H1 (cell line): Measurements from ENCODE around the gene SEPTIN2. TPM values are rescaled to one million over a fixed set of nuclear protein-coding genes. Genes with fewer than 3 reads are reported as not detected.

Experiments
- CTCF ChIA-PET: fragments of 300-600 bp; sonication (Branson Sonifier 250); formaldehyde crosslinking; loops from one replicate; lab custom pipeline; 2021; ENCODE audit not compliant: partially characterized antibody; lab: Charles Lee
- POLR2A ChIA-PET: fragments of 300-600 bp; sonication (Branson Sonifier 250); formaldehyde crosslinking; loops from one replicate; lab custom pipeline; 2021; ENCODE audit warnings: inconsistent platforms; ENCODE audit not compliant: partially characterized antibody; lab: Charles Lee
- DNase-seq, 2 experiments: peaks; one replicate each; pipeline versions ENCODE4 v3.0.0 to v3.0.0-alpha.2; 2010 to 2022; ENCODE audit warnings: low spot score in 2 of 2, low read depth in 1 of 2, mixed read lengths in 1 of 2
- FAIRE-seq: peaks from 2 replicates; lab custom pipeline; 2011; peaks lifted over from hg19 to GRCh38; lab: Jason Lieb, UNC
- H2AFZ ChIP-seq: 2 replicates; pipeline ENCODE4 v1.8.1; 2012; ENCODE audit warnings: low read length, inconsistent platforms
- H2AK5ac ChIP-seq: 2 replicates; pipeline ENCODE4 v1.6.1; 2013; ENCODE audit warnings: low read depth, low read length
- H2BK120ac ChIP-seq: replicated peaks from 2 replicates; pipeline ENCODE3; 2013; ENCODE audit warnings: low read depth, low read length, inconsistent platforms
- H2BK12ac ChIP-seq: 2 replicates; pipeline ENCODE4 v1.6.1; 2013; ENCODE audit warnings: low read depth, low read length
- H2BK15ac ChIP-seq: 2 replicates; pipeline ENCODE4 v1.6.1; 2013; ENCODE audit warnings: low read length
- H2BK20ac ChIP-seq: 2 replicates; pipeline ENCODE4 v1.6.1; 2013; ENCODE audit warnings: low read length
- H2BK5ac ChIP-seq: 2 replicates; pipeline ENCODE4 v1.6.1; 2013; ENCODE audit warnings: low read depth, low read length
- H3K14ac ChIP-seq: 2 replicates; pipeline ENCODE4 v1.6.1; 2013; ENCODE audit warnings: inconsistent platforms; ENCODE audit not compliant: insufficient read length
- H3K18ac ChIP-seq: 2 replicates; pipeline ENCODE4 v1.6.1; 2013; ENCODE audit warnings: low read length; ENCODE audit errors: extremely low read depth
- H3K23ac ChIP-seq: 2 replicates; pipeline ENCODE4 v1.6.1; 2013; ENCODE audit warnings: inconsistent platforms; ENCODE audit not compliant: insufficient read length
- H3K23me2 ChIP-seq: 2 replicates; pipeline ENCODE4 v1.6.1; 2013; ENCODE audit warnings: low read depth, low read length
- H3K27ac ChIP-seq: 2 replicates; pipeline ENCODE4 v1.6.1; 2011; ENCODE audit warnings: low read depth, low read length, inconsistent platforms
- H3K27me3 ChIP-seq, 4 experiments: replicated peaks in 1 of 4; 1 replicate in 1 of 4; 2 replicates in 3 of 4; pipeline versions ENCODE4 v1.6.1 to v1.8.1; 2011 to 2013; ENCODE audit warnings: low read length in 3 of 4, mild to moderate bottlenecking in 3 of 4, inconsistent platforms in 2 of 4, mixed read lengths in 2 of 4, moderate library complexity in 1 of 4; ENCODE audit not compliant: control insufficient read depth in 3 of 4, insufficient read depth in 3 of 4; ENCODE audit errors: extremely low read depth in 1 of 4
- H3K36me3 ChIP-seq, 4 experiments: 2 replicates each; pipeline versions ENCODE4 v1.6.1 to v1.8.1; 2011 to 2013; ENCODE audit warnings: mild to moderate bottlenecking in 4 of 4, low read length in 3 of 4, moderate library complexity in 2 of 4, control low read depth in 1 of 4, inconsistent platforms in 1 of 4; ENCODE audit not compliant: insufficient read depth in 4 of 4, control insufficient read depth in 2 of 4
- H3K4ac ChIP-seq: replicated peaks from 2 replicates; pipeline ENCODE3; 2013; ENCODE audit warnings: low read length, low read depth, mixed read lengths, inconsistent platforms; ENCODE audit not compliant: insufficient read length
- H3K4me1 ChIP-seq, 4 experiments: replicated peaks in 1 of 4; 1 replicate in 1 of 4; 2 replicates in 3 of 4; pipeline versions ENCODE4 v1.6.1 to v1.8.1; 2011 to 2013; ENCODE audit warnings: low read length in 3 of 4, inconsistent platforms in 2 of 4, mixed read lengths in 1 of 4; ENCODE audit not compliant: insufficient read depth in 4 of 4, control insufficient read depth in 3 of 4
- H3K4me2 ChIP-seq, 2 experiments: 2 replicates each; pipeline versions ENCODE4 v1.6.1 to v1.8.1; 2011 to 2013; ENCODE audit warnings: low read depth in 2 of 2, low read length in 2 of 2, control low read depth in 1 of 2, inconsistent platforms in 1 of 2, mild to moderate bottlenecking in 1 of 2; ENCODE audit not compliant: insufficient read depth in 1 of 2
- H3K4me3 ChIP-seq, 4 experiments: fragments of 200-600, 300-600 bp in 1 of 4; sonication (generic), shearing (Covaris generic), sonication (Bioruptor Twin) in 1 of 4; 2 replicates each; pipeline versions ENCODE4 v1.5.1 to v1.8.1; 2011 to 2016; ENCODE audit warnings: low read length in 4 of 4, low read depth in 3 of 4, control low read depth in 2 of 4, inconsistent platforms in 2 of 4, mild to moderate bottlenecking in 2 of 4, mixed read lengths in 1 of 4, moderate library complexity in 1 of 4; ENCODE audit not compliant: insufficient read depth in 2 of 4; ENCODE audit errors: extremely low read depth in 1 of 4
- H3K56ac ChIP-seq: replicated peaks from 2 replicates; pipeline ENCODE3; 2013; ENCODE audit warnings: low read depth, mild to moderate bottlenecking, mixed read lengths, low read length, inconsistent platforms; ENCODE audit not compliant: insufficient read length
- H3K79me1 ChIP-seq: 2 replicates; pipeline ENCODE4 v1.6.1; 2013; ENCODE audit warnings: low read depth, low read length, control low read depth
- H3K79me2 ChIP-seq, 2 experiments: 2 replicates each; pipeline versions ENCODE4 v1.6.1 to v1.8.1; 2012 to 2013; ENCODE audit warnings: low read length in 2 of 2, mild to moderate bottlenecking in 2 of 2, inconsistent platforms in 1 of 2; ENCODE audit not compliant: insufficient read depth in 2 of 2, control insufficient read depth in 1 of 2
- H3K9ac ChIP-seq, 4 experiments: replicated peaks in 1 of 4; 1 replicate in 1 of 4; 2 replicates in 3 of 4; pipeline versions ENCODE4 v1.6.1 to v1.8.1; 2011 to 2013; ENCODE audit warnings: low read depth in 3 of 4, low read length in 3 of 4, control low read depth in 2 of 4, mild to moderate bottlenecking in 2 of 4, moderate library complexity in 2 of 4, inconsistent platforms in 1 of 4; ENCODE audit errors: extremely low read depth in 1 of 4
- H3K9me3 ChIP-seq, 2 experiments: 2 replicates each; pipeline versions ENCODE4 v1.6.1 to v1.8.1; 2012 to 2013; ENCODE audit warnings: mild to moderate bottlenecking in 2 of 2, moderate library complexity in 2 of 2, control low read depth in 1 of 2, inconsistent platforms in 1 of 2, low read depth in 1 of 2, low read length in 1 of 2, mixed read lengths in 1 of 2; ENCODE audit not compliant: insufficient read depth in 2 of 2
- H4K20me1 ChIP-seq, 2 experiments: replicated peaks in 1 of 2; 2 replicates each; pipeline versions ENCODE3 to v1.8.1; 2011 to 2013; ENCODE audit warnings: inconsistent platforms in 2 of 2, low read length in 2 of 2, mild to moderate bottlenecking in 1 of 2; ENCODE audit not compliant: insufficient read depth in 2 of 2, control insufficient read depth in 1 of 2
- H4K5ac ChIP-seq: 2 replicates; pipeline ENCODE4 v1.6.1; 2013; ENCODE audit warnings: low read length, low read depth, mixed read lengths, inconsistent platforms; ENCODE audit not compliant: insufficient read length
- H4K8ac ChIP-seq: 2 replicates; pipeline ENCODE4 v1.8.0; 2013; ENCODE audit warnings: mild to moderate bottlenecking, moderate library complexity, low read length, inconsistent platforms; ENCODE audit not compliant: insufficient read depth; ENCODE audit errors: extremely low read depth
- H4K91ac ChIP-seq: replicated peaks from 2 replicates; pipeline ENCODE3; 2013; ENCODE audit warnings: low read length, mixed read lengths, inconsistent platforms; ENCODE audit not compliant: insufficient read length
- CEBPB ChIP-seq: IDR thresholded peaks from 2 replicates; pipeline ENCODE4 v1.6.1; 2012; ENCODE audit warnings: low read depth, low read length
- EZH2 ChIP-seq: fragments of 200-600 bp; sonication (generic); IDR thresholded peaks from 2 replicates; pipeline ENCODE4 v1.7.1; 2012; ENCODE audit warnings: low read depth, mild to moderate bottlenecking, moderate library complexity, low read length, inconsistent platforms; ENCODE audit not compliant: severe bottlenecking
- GTF2F1 ChIP-seq: IDR thresholded peaks from 2 replicates; pipeline ENCODE4 v1.6.1; 2012; ENCODE audit warnings: low read depth, low read length, improper control_type of control experiment, borderline replicate concordance
- HDAC2 ChIP-seq, 2 experiments: fragments of 300-600 bp in 1 of 2; sonication (generic) in 1 of 2; IDR thresholded peaks; 2 replicates each; pipeline ENCODE4 v1.6.1; 2011 to 2012; ENCODE audit warnings: low read depth in 2 of 2, low read length in 2 of 2, mild to moderate bottlenecking in 2 of 2, moderate library complexity in 2 of 2, borderline replicate concordance in 1 of 2, inconsistent platforms in 1 of 2
- HDAC6 ChIP-seq: IDR thresholded peaks from one replicate; pipeline ENCODE4 v1.7.1; 2012; ENCODE audit warnings: low read depth, mild to moderate bottlenecking, inconsistent platforms, low read length, moderate library complexity
- NANOG ChIP-seq: IDR thresholded peaks from 2 replicates; pipeline ENCODE4 v1.6.1; 2011; ENCODE audit warnings: low read length, low read depth, mild to moderate bottlenecking, inconsistent platforms; ENCODE audit not compliant: insufficient read depth, poor library complexity, severe bottlenecking
- RNF2 ChIP-seq: fragments of 200-900, 300-1000 bp; sonication (generic); IDR thresholded peaks from 2 replicates; pipeline ENCODE4 v1.7.1; 2016; ENCODE audit warnings: borderline replicate concordance, low read depth, mild to moderate bottlenecking, antibody characterized with exemption, low read length; ENCODE audit not compliant: poor library complexity, severe bottlenecking; ENCODE audit errors: missing control alignments
- SUZ12 ChIP-seq: fragments of 200-600 bp; sonication (generic); IDR thresholded peaks from 2 replicates; pipeline ENCODE4 v1.6.1; 2012; ENCODE audit warnings: mild to moderate bottlenecking, inconsistent platforms, low read length, moderate library complexity, mixed read lengths
- TAF7 ChIP-seq: optimal IDR thresholded peaks from 2 replicates; pipeline ENCODE3; 2011; ENCODE audit warnings: low read depth, mild to moderate bottlenecking, inconsistent platforms, low read length, moderate library complexity, borderline replicate concordance
- TCF12 ChIP-seq: IDR thresholded peaks from 2 replicates; pipeline ENCODE4 v1.6.1; 2011; ENCODE audit warnings: low read depth, mild to moderate bottlenecking, low read length
- WGBS, 2 experiments: shearing (Covaris generic) in 1 of 2; methylation state at CpG; one replicate each; pipeline versions ENCODE4 v1.1.6 to v1.1.7; 2013 to 2015; ENCODE audit warnings: low lambda C conversion rate in 2 of 2, mixed read lengths in 2 of 2, inconsistent platforms in 1 of 2, low coverage in 1 of 2, missing lambda C conversion rate in 1 of 2; ENCODE audit not compliant: insufficient replicate concordance in 2 of 2, insufficient coverage in 1 of 2, insufficient read length in 1 of 2; ENCODE audit errors: extremely low coverage in 1 of 2, missing lambda C conversion rate in 1 of 2; 5-methylcytosine and 5-hydroxymethylcytosine counted together
- polyA plus RNA-seq, 7 experiments: library from polyadenylated mRNA; depleted of rRNA in 3 of 7; stranded (reverse) in 5 of 7; unstranded in 2 of 7; fragments of >200 nt in 5 of 7; fragments of 200-250 nt in 2 of 7; gene quantifications; 1 replicate in 5 of 7; 2 replicates in 1 of 7; 4 replicates in 1 of 7; pipeline versions ENCODE4 v1.2.1 to v1.2.3, GENCODE V29; 2011 to 2013; ENCODE audit warnings: missing spikeins in 2 of 7, mixed read lengths in 2 of 7
- total RNA-seq: library from RNA; stranded (reverse); fragmentation: NEBNext Ultra II Directional; extraction: Animal tissue kit (Norgen Biotek cat#: 25700); gene quantifications from 2 replicates; pipeline ENCODE4 v1.2.1, GENCODE V29; 2021

Gene SEPTIN2
- total and polyA plus RNA-seq, 2 of the 8 experiments (the other 6 are each of a cell fraction or from before 2014, with no cell fraction given): 392 to 650 TPM

- H4K20me1 ChIP-seq: peaks cover 4 to 10% of the 10 kb centered on the region in 2 experiments
- peaks cover 0 to 2% (median 0%) of the 10 kb centered on the region in 4 experiments; a peak in 2 of 7 replicates for H3K4me1 ChIP-seq
- H4K8ac ChIP-seq: no peak overlapping the region
- H2BK15ac ChIP-seq: no peak overlapping the region
- no peak overlapping the region for H3K4me2 ChIP-seq
- H3K14ac ChIP-seq: no peak overlapping the region
- H3K4ac ChIP-seq: no peak overlapping the region
- peaks cover 7 to 81% of the 10 kb centered on the region in 2 experiments for H3K79me2 ChIP-seq
- H2BK12ac ChIP-seq: no peak overlapping the region
- no peak overlapping the region for H3K4me3 ChIP-seq
- no peaks in the 10 kb centered on the region for H3K23me2 ChIP-seq
- DNase-seq (no peak), FAIRE-seq (no peak)
- H4K5ac ChIP-seq: no peak overlapping the region
- no peak overlapping the region for H4K91ac ChIP-seq
- H3K36me3 ChIP-seq: no peaks in the 10 kb centered on the region; a peak in 1 of 8 replicates
- no peaks in the 10 kb centered on the region for H3K9me3 ChIP-seq
- ChIA-PET POLR2A (no interaction called here), CTCF (interaction anchor here (1.2 kb wide), 1 partner anchor 98 kb away, joined by 4 read pairs; no protein-coding TSS in a partner anchor)
- H2BK120ac ChIP-seq: no peak overlapping the region
- H2BK5ac ChIP-seq: no peak overlapping the region
- 86% methylated on average over 1 of the region's 1 CpG; no CpG with 5 or more reads in 1 of the 2 experiments for WGBS, 2 experiments
- no peak overlapping the region for H3K56ac ChIP-seq
- no peak overlapping the region for H3K23ac ChIP-seq
- H2BK20ac ChIP-seq: no peak overlapping the region
- no peaks in the 10 kb centered on the region for H3K27me3 ChIP-seq
- no peak overlapping the region for H2AK5ac ChIP-seq
- no peak overlapping the region for H2AFZ ChIP-seq
- no peak overlapping the region for H3K27ac ChIP-seq
- H3K79me1 ChIP-seq: peaks cover 16% of the 10 kb centered on the region
- no peak overlapping the region for H3K18ac ChIP-seq
- no peak overlapping the region for H3K9ac ChIP-seq
- TF ChIP-seq NANOG (no peak), HDAC2 (IDR thresholded peaks at IDR 0.05; ENCODE audit: borderline replicate concordance in 1 of 2, low read depth in 2 of 2, low read length in 2 of 2) (no peak), TAF7 (no peak), CEBPB (no peak), EZH2 (no peak), RNF2 (no peak), SUZ12 (no peak), TCF12 (no peak), HDAC6 (no peak), GTF2F1 (no peak)
These were observed 30.1 kb upstream of the SEPTIN2 start for GRCh38 chr2:241285596-241285995.
